Measurements from ENCODE around the gene ACO1.

The ACO1 gene

DNA sequence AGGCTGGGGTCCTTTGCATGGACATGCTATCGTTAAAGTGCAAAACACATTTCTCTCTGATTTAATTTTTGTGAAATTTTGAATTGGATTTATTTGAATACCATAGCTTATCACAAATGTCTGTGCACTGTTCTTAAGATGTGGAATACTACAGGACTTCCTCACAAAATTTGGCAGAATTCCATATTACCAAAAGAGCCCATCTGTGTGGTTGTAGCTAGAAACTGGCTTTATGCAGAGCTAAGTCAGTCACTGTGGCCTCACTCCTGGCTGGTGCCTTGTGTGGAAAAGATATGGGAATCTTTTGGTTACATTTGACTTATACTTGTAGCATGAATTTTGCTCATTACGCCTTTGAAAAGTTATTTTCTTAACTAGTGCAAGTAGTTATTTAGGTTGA is 35.5 kb downstream of the ACO1 start:
- Histone ChIP-seq H3K27ac (ENCODE audit: low read depth, low read length) (no peak overlapping the region), H2AFZ (ENCODE audit: low read length, unreplicated experiment) (no peak overlapping the region), H3K4me1 (ENCODE audit: control insufficient read depth, insufficient read depth, low read length, unreplicated experiment) (peaks cover 14% of the 10 kb centered on the region), H3K27me3 (ENCODE audit: insufficient read depth, low read length) (no peaks in the 10 kb centered on the region), H3K79me2 (ENCODE audit: control insufficient read depth, insufficient read depth, low read length, unreplicated experiment) (no peaks in the 10 kb centered on the region), H3K4me3 (ENCODE audit: low read depth, low read length) (no peak overlapping the region), H3K36me3 (ENCODE audit: insufficient read depth, low read length) (peaks cover 68% of the 10 kb centered on the region)

- Histone ChIP-seq H3K36me3 (ENCODE audit: insufficient read depth, low read length) (peaks cover 61% of the 10 kb centered on the region), H3K4me1 (ENCODE audit: control insufficient read depth, insufficient read depth, low read length, unreplicated experiment) (peaks cover 30% of the 10 kb centered on the region), H2AFZ (ENCODE audit: low read length, unreplicated experiment) (no peak overlapping the region), H3K27me3 (ENCODE audit: insufficient read depth, low read length) (no peaks in the 10 kb centered on the region), H3K79me2 (ENCODE audit: control insufficient read depth, insufficient read depth, low read length, unreplicated experiment) (no peaks in the 10 kb centered on the region), H3K4me3 (ENCODE audit: low read depth, low read length) (no peak overlapping the region), H3K27ac (ENCODE audit: low read depth, low read length) (peak overlapping the region; percentile 62)
These were observed 37.9 kb downstream of the ACO1 start for GRCh38 chr9:32422237-32422806.

DNA sequence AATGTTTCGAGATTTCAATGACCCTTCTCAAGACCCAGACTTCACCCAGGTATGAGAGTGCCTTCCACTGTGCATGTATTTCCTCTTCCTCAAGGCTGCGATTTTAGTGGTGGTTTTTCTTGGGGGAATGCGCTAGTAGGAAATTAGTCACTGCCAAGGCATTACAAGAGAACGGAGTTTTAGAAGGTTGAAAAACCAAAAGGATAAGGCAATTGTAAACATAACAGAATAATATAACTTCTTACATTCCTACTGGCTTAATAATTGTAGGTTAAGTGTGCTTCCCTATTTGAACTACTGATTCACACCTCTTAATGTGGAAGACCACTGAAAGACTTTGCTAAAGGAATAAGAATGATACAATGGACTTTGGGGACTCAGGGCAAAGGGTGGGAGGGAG is 38.9 kb downstream of the ACO1 start:
- Histone ChIP-seq H3K27me3 (ENCODE audit: insufficient read depth, low read length) (no peaks in the 10 kb centered on the region), H3K4me3 (ENCODE audit: low read depth, low read length) (no peak overlapping the region), H3K27ac (ENCODE audit: low read depth, low read length) (peak overlapping the region; percentile 62), H3K36me3 (ENCODE audit: insufficient read depth, low read length) (peaks cover 55% of the 10 kb centered on the region), H2AFZ (ENCODE audit: low read length, unreplicated experiment) (no peak overlapping the region), H3K79me2 (ENCODE audit: control insufficient read depth, insufficient read depth, low read length, unreplicated experiment) (no peaks in the 10 kb centered on the region), H3K4me1 (ENCODE audit: control insufficient read depth, insufficient read depth, low read length, unreplicated experiment) (peaks cover 40% of the 10 kb centered on the region)

DNA sequence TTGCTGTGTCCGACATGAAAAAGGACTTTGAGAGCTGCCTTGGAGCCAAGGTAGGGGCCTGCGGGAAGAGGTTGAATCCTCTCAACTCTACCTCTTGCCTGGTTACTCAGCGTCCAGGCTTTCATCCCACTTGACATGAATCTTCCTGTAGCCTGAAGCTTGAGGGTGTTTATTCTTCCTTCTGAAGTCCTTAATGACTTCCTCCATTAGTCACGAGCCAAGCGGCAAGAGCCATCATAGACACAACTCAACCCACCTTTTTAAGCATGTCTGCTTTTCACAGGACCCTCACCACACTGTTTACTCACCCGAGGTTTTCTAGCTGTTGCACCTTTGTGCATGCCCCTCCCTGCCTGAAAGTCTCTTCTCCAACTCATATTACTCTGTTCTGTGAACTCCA is 40.2 kb downstream of the ACO1 start:
- no peaks in the 10 kb centered on the region for H3K79me2 ChIP-seq (ENCODE audit: control insufficient read depth, insufficient read depth, low read length, unreplicated experiment)
- H3K27me3 ChIP-seq (ENCODE audit: insufficient read depth, low read length): no peaks in the 10 kb centered on the region
- H2AFZ ChIP-seq (ENCODE audit: low read length, unreplicated experiment): no peak overlapping the region
- peaks cover 40% of the 10 kb centered on the region for H3K4me1 ChIP-seq (ENCODE audit: control insufficient read depth, insufficient read depth, low read length, unreplicated experiment)
- no peak overlapping the region for H3K4me3 ChIP-seq (ENCODE audit: low read depth, low read length)
- H3K27ac ChIP-seq (ENCODE audit: low read depth, low read length): peak overlapping the region; percentile 8; the same call in 1 of the 2 replicates
- H3K36me3 ChIP-seq (ENCODE audit: insufficient read depth, low read length): peaks cover 50% of the 10 kb centered on the region

DNA sequence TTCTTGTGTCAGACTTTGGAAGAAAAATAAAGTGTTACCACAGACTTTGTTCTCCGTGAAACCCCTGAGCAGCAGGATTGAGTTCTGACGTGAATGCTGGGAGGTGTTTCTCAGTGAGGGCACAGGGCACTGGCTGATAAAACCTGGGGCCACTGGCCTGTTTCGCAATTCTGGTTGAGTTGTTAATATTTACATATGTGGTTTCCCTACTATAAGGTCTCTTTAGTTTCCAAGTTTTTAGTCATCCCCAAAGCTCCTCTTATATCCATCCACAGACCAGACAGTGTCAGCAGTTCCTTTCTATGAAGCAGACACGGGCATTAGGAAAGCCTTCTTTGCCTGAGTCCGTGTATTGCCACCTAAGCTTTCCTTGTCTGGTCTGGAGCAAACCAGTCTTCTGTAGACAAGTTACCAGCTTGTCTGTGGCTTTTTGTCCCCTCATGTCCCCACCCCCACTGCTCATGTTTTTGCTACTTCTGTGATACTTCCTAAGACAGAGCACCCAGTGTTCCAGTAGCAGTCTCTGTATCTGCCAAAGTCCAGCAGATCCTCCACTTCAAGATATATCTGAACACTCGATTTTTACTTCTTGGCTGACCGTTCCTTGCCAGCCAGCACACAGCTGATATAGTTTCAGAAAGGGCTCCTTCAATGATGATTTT is 42.0 kb downstream of the ACO1 start:
- Histone ChIP-seq H3K36me3 (ENCODE audit: insufficient read depth, low read length) (peaks cover 34% of the 10 kb centered on the region), H3K27ac (ENCODE audit: low read depth, low read length) (peak overlapping the region; percentile 87), H2AFZ (ENCODE audit: low read length, unreplicated experiment) (no peak overlapping the region), H3K4me1 (ENCODE audit: control insufficient read depth, insufficient read depth, low read length, unreplicated experiment) (peaks cover 56% of the 10 kb centered on the region), H3K27me3 (ENCODE audit: insufficient read depth, low read length) (no peaks in the 10 kb centered on the region), H3K4me3 (ENCODE audit: low read depth, low read length) (peak overlapping the region; percentile 12; the same call in 1 of the 2 replicates), H3K79me2 (ENCODE audit: control insufficient read depth, insufficient read depth, low read length, unreplicated experiment) (no peaks in the 10 kb centered on the region)

GRCh38 chr9:32427111-32427873 is 42.8 kb downstream of the ACO1 start:
- H3K4me3 ChIP-seq (ENCODE audit: low read depth, low read length): no peak overlapping the region
- H3K27ac ChIP-seq (ENCODE audit: low read depth, low read length): peak overlapping the region; percentile 87
- H3K4me1 ChIP-seq (ENCODE audit: control insufficient read depth, insufficient read depth, low read length, unreplicated experiment): peaks cover 65% of the 10 kb centered on the region
- no peaks in the 10 kb centered on the region for H3K27me3 ChIP-seq (ENCODE audit: insufficient read depth, low read length)
- H3K36me3 ChIP-seq (ENCODE audit: insufficient read depth, low read length): peaks cover 27% of the 10 kb centered on the region
- H3K79me2 ChIP-seq (ENCODE audit: control insufficient read depth, insufficient read depth, low read length, unreplicated experiment): no peaks in the 10 kb centered on the region
- no peak overlapping the region for H2AFZ ChIP-seq (ENCODE audit: low read length, unreplicated experiment)

DNA sequence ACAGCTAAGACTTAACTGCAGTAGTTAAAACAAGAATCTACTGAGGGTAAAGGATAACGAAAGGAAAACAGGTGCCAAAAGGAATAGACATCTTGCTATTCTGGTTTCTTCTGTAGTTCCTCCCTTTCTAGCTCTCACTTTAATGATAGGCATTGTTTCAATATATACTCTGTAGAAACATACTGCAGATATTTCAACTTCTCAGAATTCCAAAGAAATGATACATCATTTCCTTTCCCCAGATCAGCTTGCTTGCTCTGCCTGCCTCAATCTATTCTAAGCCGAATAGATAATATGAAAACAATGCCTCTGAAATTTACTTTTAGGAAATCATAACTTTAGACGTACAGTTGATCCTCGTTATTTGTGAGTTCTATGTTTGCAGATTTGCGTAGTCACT is 46.3 kb downstream of the ACO1 start:
- H3K27me3 ChIP-seq (ENCODE audit: insufficient read depth, low read length): no peaks in the 10 kb centered on the region
- H3K36me3 ChIP-seq (ENCODE audit: insufficient read depth, low read length): peaks cover 16% of the 10 kb centered on the region
- no peaks in the 10 kb centered on the region for H3K79me2 ChIP-seq (ENCODE audit: control insufficient read depth, insufficient read depth, low read length, unreplicated experiment)
- H2AFZ ChIP-seq (ENCODE audit: low read length, unreplicated experiment): no peak overlapping the region
- peaks cover 58% of the 10 kb centered on the region for H3K4me1 ChIP-seq (ENCODE audit: control insufficient read depth, insufficient read depth, low read length, unreplicated experiment)
- H3K27ac ChIP-seq (ENCODE audit: low read depth, low read length): peak overlapping the region; percentile 69
- no peak overlapping the region for H3K4me3 ChIP-seq (ENCODE audit: low read depth, low read length)

DNA sequence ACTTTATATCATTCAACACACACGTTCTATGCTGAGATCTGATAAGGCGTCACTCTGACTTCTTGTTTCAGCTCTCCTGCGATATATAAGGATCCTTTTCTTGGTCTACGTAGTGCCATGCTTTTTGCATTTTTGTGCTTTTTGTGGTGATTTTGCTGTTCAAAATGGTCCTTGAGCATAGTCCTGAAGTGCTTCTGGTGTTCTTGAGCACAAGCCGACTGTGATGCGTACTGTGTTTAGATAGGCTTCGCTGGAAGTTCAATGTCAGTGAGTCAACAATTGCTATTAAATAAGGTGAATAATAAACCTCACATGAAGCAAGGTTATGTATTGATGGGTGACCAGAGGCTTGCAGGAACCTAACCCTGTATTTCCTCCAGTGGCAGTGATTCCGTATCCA is 46.8 kb downstream of the ACO1 start:
- Histone ChIP-seq H3K27ac (ENCODE audit: low read depth, low read length) (peak overlapping the region; percentile 69), H3K4me3 (ENCODE audit: low read depth, low read length) (no peak overlapping the region), H3K79me2 (ENCODE audit: control insufficient read depth, insufficient read depth, low read length, unreplicated experiment) (no peaks in the 10 kb centered on the region), H3K4me1 (ENCODE audit: control insufficient read depth, insufficient read depth, low read length, unreplicated experiment) (peaks cover 53% of the 10 kb centered on the region), H3K36me3 (ENCODE audit: insufficient read depth, low read length) (peaks cover 17% of the 10 kb centered on the region), H2AFZ (ENCODE audit: low read length, unreplicated experiment) (no peak overlapping the region), H3K27me3 (ENCODE audit: insufficient read depth, low read length) (no peaks in the 10 kb centered on the region)

GRCh38 chr9:32431940-32432555 is 47.6 kb downstream of the ACO1 start:
- Histone ChIP-seq H3K4me3 (ENCODE audit: low read depth, low read length) (no peak overlapping the region), H3K27ac (ENCODE audit: low read depth, low read length) (peak overlapping the region; percentile 69), H3K4me1 (ENCODE audit: control insufficient read depth, insufficient read depth, low read length, unreplicated experiment) (peaks cover 45% of the 10 kb centered on the region), H2AFZ (ENCODE audit: low read length, unreplicated experiment) (no peak overlapping the region), H3K36me3 (ENCODE audit: insufficient read depth, low read length) (peaks cover 23% of the 10 kb centered on the region), H3K27me3 (ENCODE audit: insufficient read depth, low read length) (no peaks in the 10 kb centered on the region), H3K79me2 (ENCODE audit: control insufficient read depth, insufficient read depth, low read length, unreplicated experiment) (no peaks in the 10 kb centered on the region)

GRCh38 chr9:32434892-32435291 is 50.4 kb downstream of the ACO1 start:
- Histone ChIP-seq H2AFZ (ENCODE audit: low read length, unreplicated experiment) (no peak overlapping the region), H3K27ac (ENCODE audit: low read depth, low read length) (no peak overlapping the region), H3K27me3 (ENCODE audit: insufficient read depth, low read length) (no peaks in the 10 kb centered on the region), H3K79me2 (ENCODE audit: control insufficient read depth, insufficient read depth, low read length, unreplicated experiment) (no peaks in the 10 kb centered on the region), H3K4me1 (ENCODE audit: control insufficient read depth, insufficient read depth, low read length, unreplicated experiment) (peaks cover 30% of the 10 kb centered on the region), H3K36me3 (ENCODE audit: insufficient read depth, low read length) (peaks cover 36% of the 10 kb centered on the region), H3K4me3 (ENCODE audit: low read depth, low read length) (no peak overlapping the region)

Measured in ACC112 (cell line).